Endothelial cell of umbilical vein (primary cell): ENCODE results near the gene ZNF474. TPM values are rescaled to one million over a fixed set of nuclear protein-coding genes. Genes with fewer than 3 reads are reported as not detected.

ENCODE experiments used
- BruUV-seq: library from RNA; stranded (reverse); fragments of 400-500 nt; replicated peaks from 2 replicates; lab custom pipeline; 2021; lab: Mats Ljungman, UMichigan
- CTCF ChIA-PET: fragments of 300-600, 350-600 bp; sonication (Branson Sonifier 250); formaldehyde crosslinking; loops from one replicate; lab custom pipeline; 2021; ENCODE audit warnings: antibody characterized with exemption, inconsistent platforms; lab: Charles Lee
- POLR2A ChIA-PET: fragments of 300-600, 350-600 bp; sonication (Branson Sonifier 250); formaldehyde crosslinking; loops from one replicate; lab custom pipeline; 2021; ENCODE audit warnings: antibody characterized with exemption, inconsistent platforms; lab: Charles Lee
- DNase-seq: peaks from one replicate; pipeline ENCODE4 v3.0.0-alpha.2; 2011; ENCODE audit warnings: low read depth, low spot score
- FAIRE-seq: peaks from 2 replicates; lab custom pipeline; 2011; peaks lifted over from hg19 to GRCh38; lab: Jason Lieb, UNC
- H2AFZ ChIP-seq: 2 replicates; pipeline ENCODE4 v1.6.0; 2012; ENCODE audit warnings: low read depth, low read length, control low read depth, inconsistent platforms
- H3K27ac ChIP-seq: 2 replicates; pipeline ENCODE4 v1.5.1; 2011; ENCODE audit warnings: low read depth, mild to moderate bottlenecking, control low read depth, low read length, moderate library complexity; ENCODE audit not compliant: insufficient read depth
- H3K27me3 ChIP-seq, 2 experiments: 2 replicates each; pipeline versions ENCODE4 v1.6.0 to v1.6.1; 2011; ENCODE audit warnings: low read length in 2 of 2, mixed read lengths in 1 of 2; ENCODE audit not compliant: control insufficient read depth in 2 of 2, insufficient read depth in 2 of 2
- H3K36me3 ChIP-seq, 2 experiments: 2 replicates in 1 of 2; 3 replicates in 1 of 2; pipeline ENCODE4 v1.5.1; 2011; ENCODE audit warnings: low read length in 2 of 2, mild to moderate bottlenecking in 1 of 2, moderate library complexity in 1 of 2; ENCODE audit not compliant: control insufficient read depth in 2 of 2, insufficient read depth in 2 of 2; ENCODE audit errors: extremely low read depth in 1 of 2
- H3K4me1 ChIP-seq: 3 replicates; pipeline ENCODE4 v1.5.1; 2011; ENCODE audit warnings: mild to moderate bottlenecking, low read length; ENCODE audit not compliant: control insufficient read depth, insufficient read depth; ENCODE audit errors: extremely low read depth
- H3K4me2 ChIP-seq: 2 replicates; pipeline ENCODE4 v1.6.1; 2011; ENCODE audit warnings: low read length, control low read depth, mixed read lengths; ENCODE audit not compliant: insufficient read depth
- H3K4me3 ChIP-seq, 3 experiments: fragments of 200-600 bp in 1 of 3; sonication (generic), shearing (Covaris generic) in 1 of 3; replicated peaks in 1 of 3; 2 replicates each; pipeline ENCODE4 v1.5.1; 2011 to 2016; ENCODE audit warnings: control low read depth in 3 of 3, low read length in 3 of 3, mild to moderate bottlenecking in 2 of 3, inconsistent platforms in 1 of 3, low read depth in 1 of 3, moderate library complexity in 1 of 3; ENCODE audit not compliant: insufficient read depth in 1 of 3
- H3K79me2 ChIP-seq: 2 replicates; pipeline ENCODE4 v1.6.0; 2012; ENCODE audit warnings: low read length, inconsistent platforms; ENCODE audit not compliant: control insufficient read depth, insufficient read depth
- H3K9ac ChIP-seq: replicated peaks from 2 replicates; pipeline ENCODE3; 2011; ENCODE audit warnings: low read length, control low read depth; ENCODE audit not compliant: insufficient read depth; ENCODE audit errors: extremely low read depth
- H3K9me1 ChIP-seq: replicated peaks from 3 replicates; pipeline ENCODE4 v1.6.0; 2011; ENCODE audit warnings: mild to moderate bottlenecking, low read length; ENCODE audit not compliant: control insufficient read depth, insufficient read depth; ENCODE audit errors: extremely low read depth
- H3K9me3 ChIP-seq: replicated peaks from 2 replicates; pipeline ENCODE4 v1.5.1; 2012; ENCODE audit warnings: low read length, inconsistent platforms; ENCODE audit not compliant: control insufficient read depth, insufficient read depth
- H4K20me1 ChIP-seq: replicated peaks from 2 replicates; pipeline ENCODE3; 2011; ENCODE audit warnings: mild to moderate bottlenecking, low read length; ENCODE audit not compliant: control insufficient read depth, insufficient read depth; ENCODE audit errors: extremely low read depth
- CTCF ChIP-seq, 2 donors: IDR thresholded peaks; 1 replicate in 1 of 2; 2 replicates in 1 of 2; pipeline ENCODE4 v1.5.1; 2011; ENCODE audit warnings: low read length in 2 of 2, mild to moderate bottlenecking in 2 of 2, moderate library complexity in 2 of 2, control low read depth in 1 of 2, inconsistent platforms in 1 of 2, low read depth in 1 of 2; ENCODE audit not compliant: insufficient read depth in 1 of 2; ENCODE audit errors: extremely low read depth in 1 of 2
- EZH2 ChIP-seq: IDR thresholded peaks from 2 replicates; pipeline ENCODE4 v1.6.1; 2012; ENCODE audit warnings: borderline replicate concordance, low read depth, mild to moderate bottlenecking, moderate library complexity, low read length, inconsistent platforms; ENCODE audit not compliant: severe bottlenecking
- FOS ChIP-seq: IDR thresholded peaks from 2 replicates; pipeline ENCODE4 v1.6.1; 2011; ENCODE audit warnings: mild to moderate bottlenecking, low read length, moderate library complexity, borderline replicate concordance; ENCODE audit not compliant: insufficient read depth
- GATA2 ChIP-seq: IDR thresholded peaks from 2 replicates; pipeline ENCODE4 v1.7.0; 2011; ENCODE audit warnings: low read depth, mild to moderate bottlenecking, moderate library complexity, mixed read lengths, low read length; ENCODE audit not compliant: insufficient read length, insufficient read depth
- JUN ChIP-seq: IDR thresholded peaks from 2 replicates; pipeline ENCODE4 v1.6.1; 2011; ENCODE audit warnings: borderline replicate concordance, low read depth; ENCODE audit not compliant: insufficient read length, insufficient read depth
- MAX ChIP-seq: IDR thresholded peaks from 2 replicates; pipeline ENCODE4 v1.6.1; 2011; ENCODE audit not compliant: insufficient read depth, insufficient read length
- MYC ChIP-seq: IDR thresholded peaks from one replicate; pipeline ENCODE4 v1.6.1; 2011; ENCODE audit warnings: mild to moderate bottlenecking, low read depth, low read length
- POLR2A ChIP-seq: IDR thresholded peaks from 2 replicates; pipeline ENCODE4 v1.6.1; 2012; ENCODE audit warnings: low read depth, mild to moderate bottlenecking, control low read depth, low read length
- POLR2AphosphoS5 ChIP-seq: IDR thresholded peaks from 2 replicates; pipeline ENCODE4 v1.6.1; 2012; ENCODE audit warnings: low read depth, mild to moderate bottlenecking, control low read depth, low read length, moderate library complexity; ENCODE audit not compliant: insufficient read depth
- dilution Hi-C: fragments of 300-500 bp; cut with MboI; formaldehyde crosslinking; loops from one replicate; pipeline ENCODE4 v1.15.0; 2019; ENCODE audit warnings: low sequenced_read_pairs; ENCODE audit not compliant: extremely low pct_ligation_motif_present
- intact Hi-C: fragments of 100-400 bp; cut with micrococcal nuclease; formaldehyde crosslinking; loops from one replicate; pipeline ENCODE4 v1.10.0; 2022
- polyA plus RNA-seq, 4 experiments: library from polyadenylated mRNA; depleted of rRNA in 3 of 4; stranded (reverse) in 3 of 4; unstranded in 1 of 4; fragments of >200 nt; gene quantifications; 2 replicates each; pipeline versions ENCODE4 v1.2.1 to v1.2.3, GENCODE V29; 2011 to 2012; ENCODE audit warnings: missing spikeins in 1 of 4
- total RNA-seq: library from RNA; stranded (reverse); gene quantifications from 2 replicates; pipeline ENCODE4 v1.2.3, GENCODE V29; 2021

Gene ZNF474
- total and polyA plus RNA-seq, 2 donors (not counting 3 experiments of a cell fraction or from before 2014, with no cell fraction given): 0.03 TPM; not detected in 1

GRCh38 chr5:122137702-122138101 lies 8.4 kb downstream of the ZNF474 start:
- H3K9me1 ChIP-seq: no peaks in the 10 kb centered on the region
- no peaks in the 10 kb centered on the region for H3K36me3 ChIP-seq
- H3K9ac ChIP-seq: no peak overlapping the region
- no peaks in the 10 kb centered on the region for H3K4me1 ChIP-seq
- H2AFZ ChIP-seq: no peak overlapping the region
- no peak for DNase-seq
- H3K4me2 ChIP-seq: no peak overlapping the region
- intact Hi-C loops (no loop called here), dilution Hi-C loops (no loop called here)
- no TSS peak for BruUV-seq
- CTCF ChIA-PET: no interaction called here
- FAIRE-seq: no peak
- POLR2A ChIA-PET: no interaction called here
- H3K79me2 ChIP-seq: no peaks in the 10 kb centered on the region
- TF ChIP-seq GATA2: no peak
- TF ChIP-seq POLR2AphosphoS5: no peak
- TF ChIP-seq MYC: no peak
- no peak for TF ChIP-seq FOS
- TF ChIP-seq EZH2: no peak
- no peak for TF ChIP-seq MAX
- TF ChIP-seq CTCF (IDR thresholded peaks at IDR 0.05; ENCODE audit: extremely low read depth in 1 of 2, insufficient read depth in 1 of 2, low read depth in 1 of 2, low read length in 2 of 2): no peak
- no peak for TF ChIP-seq POLR2A
- TF ChIP-seq JUN: no peak
- H4K20me1 ChIP-seq: no peaks in the 10 kb centered on the region
- no peaks in the 10 kb centered on the region for H3K27me3 ChIP-seq
- no peak overlapping the region for H3K4me3 ChIP-seq
- no peak overlapping the region for H3K27ac ChIP-seq
- no peaks in the 10 kb centered on the region for H3K9me3 ChIP-seq
